Measurements from ENCODE around the gene TFPI2.

DNA sequence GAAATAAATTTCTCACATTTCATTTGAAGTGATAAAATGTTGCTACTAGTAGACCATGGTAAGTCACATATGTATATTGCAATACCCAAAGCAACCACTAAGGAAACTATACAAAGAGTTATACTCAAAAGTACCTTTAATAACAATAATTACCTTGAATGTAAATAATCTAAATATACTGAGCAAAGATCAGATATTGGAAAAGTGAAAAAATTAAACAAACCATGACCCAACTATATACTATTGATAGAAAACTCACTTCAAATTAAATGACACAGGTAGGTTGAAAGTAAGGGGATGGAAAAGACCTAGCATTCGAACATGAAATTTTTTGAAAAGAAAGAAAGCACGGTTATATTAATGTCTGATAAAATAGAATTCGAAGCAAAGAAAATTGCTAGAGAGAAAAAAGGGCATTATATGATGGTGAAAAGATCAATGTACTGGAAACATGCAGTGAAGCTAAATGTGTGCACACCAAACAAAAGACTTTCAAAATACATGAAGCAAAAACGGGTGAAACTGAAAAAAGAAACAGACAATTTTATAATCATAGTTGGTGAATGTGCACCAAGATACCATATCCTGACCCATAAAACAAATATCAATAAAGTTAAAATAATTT, 29.1 kb downstream of the TFPI2 start:
- no peak for TF ChIP-seq POLR2AphosphoS5 (IDR thresholded peaks at IDR 0.05; ENCODE audit: insufficient read depth in 1 of 2, low read depth in 1 of 2)
- TF ChIP-seq, protein P1, sequence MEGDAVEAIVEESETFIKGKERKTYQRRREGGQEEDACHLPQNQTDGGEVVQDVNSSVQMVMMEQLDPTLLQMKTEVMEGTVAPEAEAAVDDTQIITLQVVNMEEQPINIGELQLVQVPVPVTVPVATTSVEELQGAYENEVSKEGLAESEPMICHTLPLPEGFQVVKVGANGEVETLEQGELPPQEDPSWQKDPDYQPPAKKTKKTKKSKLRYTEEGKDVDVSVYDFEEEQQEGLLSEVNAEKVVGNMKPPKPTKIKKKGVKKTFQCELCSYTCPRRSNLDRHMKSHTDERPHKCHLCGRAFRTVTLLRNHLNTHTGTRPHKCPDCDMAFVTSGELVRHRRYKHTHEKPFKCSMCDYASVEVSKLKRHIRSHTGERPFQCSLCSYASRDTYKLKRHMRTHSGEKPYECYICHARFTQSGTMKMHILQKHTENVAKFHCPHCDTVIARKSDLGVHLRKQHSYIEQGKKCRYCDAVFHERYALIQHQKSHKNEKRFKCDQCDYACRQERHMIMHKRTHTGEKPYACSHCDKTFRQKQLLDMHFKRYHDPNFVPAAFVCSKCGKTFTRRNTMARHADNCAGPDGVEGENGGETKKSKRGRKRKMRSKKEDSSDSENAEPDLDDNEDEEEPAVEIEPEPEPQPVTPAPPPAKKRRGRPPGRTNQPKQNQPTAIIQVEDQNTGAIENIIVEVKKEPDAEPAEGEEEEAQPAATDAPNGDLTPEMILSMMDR (IDR thresholded peaks at IDR 0.05): no peak
